Adipose tissue (tissue), 3 donors: ENCODE results near the gene DUSP16. TPM values are rescaled to one million over a fixed set of nuclear protein-coding genes. Genes with fewer than 3 reads are reported as not detected.

ENCODE experiments used
- H3K27ac ChIP-seq: one replicate; pipeline ENCODE4 v1.5.1; 2013; ENCODE audit warnings: low read depth, low read length
- WGBS, 3 donors: extraction: QIAGEN DNeasy Blood & Tissue Kit; methylation state at CpG; one replicate each; pipeline ENCODE4 v1.1.7; 2013; 5-methylcytosine and 5-hydroxymethylcytosine counted together
- polyA plus RNA-seq, 3 donors: library from polyadenylated mRNA; stranded (reverse); fragments of 200-250 nt; gene quantifications; one replicate each; pipeline ENCODE4 v1.2.3, GENCODE V29; 2013
- donor health status: healthy with polysubstance abuse.
- donor health status: Bipolar disorder and iron deficiency.
- donor health status: healthy.

Gene DUSP16
- polyA plus RNA-seq, 3 donors: 7.6 to 14.4 (median 10.5) TPM

- no peak overlapping the region for H3K27ac ChIP-seq
- WGBS, 3 donors: 59 to 87% (median 67%) methylated on average over 7 of the region's 7 CpGs
These were observed 96.5 kb downstream of the DUSP16 start for GRCh38 chr12:12466157-12466556.

GRCh38 chr12:12465522-12465921 lies 97.1 kb downstream of the DUSP16 start:
- 91 to 97% (median 96%) methylated on average over 20 of the region's 20 CpGs for WGBS, 3 donors
- H3K27ac ChIP-seq: no peak overlapping the region

GRCh38 chr12:12461923-12462315 lies 100.7 kb downstream of the DUSP16 start:
- H3K27ac ChIP-seq: no peak overlapping the region
- 78 to 91% (median 91%) methylated on average over 5 of the region's 5 CpGs for WGBS, 3 donors

GRCh38 chr12:12460935-12461922 lies 101.4 kb downstream of the DUSP16 start:
- H3K27ac ChIP-seq: no peak overlapping the region
- WGBS, 3 donors: 90 to 92% (median 92%) methylated on average over 8 of the region's 8 CpGs

- no peak overlapping the region for H3K27ac ChIP-seq
- 46 to 90% (median 50%) methylated on average over 5 of the region's 5 CpGs for WGBS, 3 donors
These were observed 106.0 kb downstream of the DUSP16 start for GRCh38 chr12:12456637-12457036.

- no peak overlapping the region for H3K27ac ChIP-seq
These were observed 108.3 kb downstream of the DUSP16 start for GRCh38 chr12:12454315-12454714.

GRCh38 chr12:12453635-12454034 lies 109.0 kb downstream of the DUSP16 start:
- WGBS, 3 donors: 94 to 100% (median 97%) methylated on average over 1 of the region's 1 CpG
- no peak overlapping the region for H3K27ac ChIP-seq

GRCh38 chr12:12452326-12452902 lies 110.2 kb downstream of the DUSP16 start:
- 95 to 98% (median 95%) methylated on average over 21 of the region's 21 CpGs for WGBS, 3 donors
- no peak overlapping the region for H3K27ac ChIP-seq

GRCh38 chr12:12451098-12451497 lies 111.6 kb downstream of the DUSP16 start:
- WGBS, 3 donors: 44 to 91% (median 91%) methylated on average over 4 of the region's 4 CpGs
- no peak overlapping the region for H3K27ac ChIP-seq

GRCh38 chr12:12450043-12450471 lies 112.6 kb downstream of the DUSP16 start:
- H3K27ac ChIP-seq: no peak overlapping the region
- WGBS, 3 donors: 53 to 72% (median 71%) methylated on average over 2 of the region's 2 CpGs

- 42 to 47% (median 44%) methylated on average over 13 of the region's 13 CpGs for WGBS, 3 donors
- no peak overlapping the region for H3K27ac ChIP-seq
These were observed 113.1 kb downstream of the DUSP16 start for GRCh38 chr12:12449533-12450025.

GRCh38 chr12:12447837-12448236 lies 114.8 kb downstream of the DUSP16 start:
- WGBS, 3 donors: 93 to 96% (median 94%) methylated on average over 10 of the region's 10 CpGs
- H3K27ac ChIP-seq: no peak overlapping the region

- WGBS, 3 donors: 41 to 69% (median 45%) methylated on average over 8 of the region's 8 CpGs
- H3K27ac ChIP-seq: no peak overlapping the region
These were observed 115.4 kb downstream of the DUSP16 start for GRCh38 chr12:12447236-12447635.

- 59 to 89% (median 68%) methylated on average over 3 of the region's 3 CpGs for WGBS, 3 donors
- no peak overlapping the region for H3K27ac ChIP-seq
These were observed 115.9 kb downstream of the DUSP16 start for GRCh38 chr12:12446786-12447185.

- WGBS, 3 donors: 97 to 99% (median 98%) methylated on average over 2 of the region's 2 CpGs
- H3K27ac ChIP-seq: no peak overlapping the region
These were observed 116.8 kb downstream of the DUSP16 start for GRCh38 chr12:12445882-12446181.

GRCh38 chr12:12445165-12445881 lies 117.3 kb downstream of the DUSP16 start:
- no peak overlapping the region for H3K27ac ChIP-seq
- WGBS, 3 donors: 88 to 97% (median 96%) methylated on average over 4 of the region's 4 CpGs

GRCh38 chr12:12443431-12443878 lies 119.2 kb downstream of the DUSP16 start:
- no peak overlapping the region for H3K27ac ChIP-seq
- 39 to 71% (median 54%) methylated on average over 5 of the region's 5 CpGs for WGBS, 3 donors

GRCh38 chr12:12442548-12443071 lies 120.1 kb downstream of the DUSP16 start:
- WGBS, 3 donors: 62 to 73% (median 69%) methylated on average over 5 of the region's 5 CpGs
- H3K27ac ChIP-seq: no peak overlapping the region
